NCI-H748 (cell line): ENCODE measurements around the gene CPLX3.
A peak's percentile ranks its signal among the peaks of the same experiment; 100 is the strongest.

Experiments
- DNase-seq: peaks from one replicate; lab custom pipeline; 2025; ENCODE audit not compliant: unreplicated experiment; lab: John Stamatoyannopoulos, UW

CPLX3 gene

DNA sequence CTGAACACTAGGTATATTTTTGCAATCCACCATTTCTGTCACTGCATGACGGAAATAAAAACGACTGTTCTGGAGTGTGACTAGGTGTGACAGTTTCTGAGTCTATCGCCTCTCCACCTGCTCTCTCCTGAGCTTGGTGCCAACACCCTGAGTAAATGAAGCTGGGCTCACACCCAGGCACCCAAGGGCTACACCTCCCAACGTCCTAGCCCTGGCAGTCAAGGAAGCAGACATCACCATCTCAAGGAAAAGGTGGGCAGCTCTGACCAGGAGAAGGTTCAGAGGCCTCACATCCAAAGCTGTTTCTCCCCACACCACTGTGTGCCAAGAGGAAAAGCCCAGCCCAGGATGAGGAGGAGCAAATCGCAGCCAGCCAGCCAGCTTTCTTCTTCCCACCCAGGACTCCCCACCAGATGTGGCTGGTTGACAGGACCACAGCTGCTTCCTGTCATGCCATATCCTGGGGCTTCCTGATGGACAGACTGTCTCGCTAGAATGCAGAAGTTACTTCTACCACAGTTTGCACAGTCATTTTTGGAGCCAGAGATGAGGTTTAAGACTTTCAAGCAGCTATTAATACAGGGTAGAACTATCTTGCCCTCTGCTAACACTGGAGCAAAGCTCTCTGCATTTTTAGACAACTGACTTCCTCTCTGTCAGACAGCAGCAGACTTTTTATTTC lies 43.4 kb downstream of the CPLX3 start:
- DNase-seq: no peak

DNA sequence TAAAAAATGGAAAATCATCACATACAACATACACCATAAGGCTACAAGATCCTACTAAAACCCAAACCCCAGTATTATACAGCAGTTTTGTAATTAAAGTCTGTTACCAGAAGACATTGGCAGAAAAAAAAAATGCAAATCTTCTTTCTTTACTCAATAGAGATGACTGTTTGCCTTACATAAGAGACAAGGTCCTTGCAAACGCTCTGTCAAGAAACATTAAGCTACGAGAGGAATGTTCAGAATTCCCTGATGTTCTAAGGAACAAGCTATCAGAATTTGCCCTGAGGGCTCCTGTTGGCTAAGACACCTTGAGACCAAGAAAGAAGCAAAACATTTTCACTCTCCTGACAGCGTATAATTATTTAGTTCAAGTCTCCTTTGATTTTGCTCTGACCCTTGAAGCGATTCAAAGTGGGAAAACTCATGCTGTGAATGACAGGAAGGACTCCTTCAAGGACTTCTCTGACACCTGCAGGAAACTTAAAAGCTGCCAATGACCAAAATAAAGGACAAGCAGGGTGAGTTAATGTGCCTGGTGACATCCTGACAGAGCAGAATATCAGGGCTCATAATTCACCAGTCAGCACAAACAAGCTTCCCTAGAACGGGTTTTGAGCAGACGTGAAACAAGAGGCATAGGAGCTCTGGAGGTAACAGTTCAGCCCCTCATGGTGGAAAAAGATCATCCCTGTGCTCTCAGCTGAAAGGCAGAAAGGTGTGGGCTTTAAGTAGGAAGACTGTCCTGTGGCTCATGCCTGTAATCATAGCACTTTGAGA lies 44.2 kb downstream of the CPLX3 start:
- DNase-seq: no peak

DNA sequence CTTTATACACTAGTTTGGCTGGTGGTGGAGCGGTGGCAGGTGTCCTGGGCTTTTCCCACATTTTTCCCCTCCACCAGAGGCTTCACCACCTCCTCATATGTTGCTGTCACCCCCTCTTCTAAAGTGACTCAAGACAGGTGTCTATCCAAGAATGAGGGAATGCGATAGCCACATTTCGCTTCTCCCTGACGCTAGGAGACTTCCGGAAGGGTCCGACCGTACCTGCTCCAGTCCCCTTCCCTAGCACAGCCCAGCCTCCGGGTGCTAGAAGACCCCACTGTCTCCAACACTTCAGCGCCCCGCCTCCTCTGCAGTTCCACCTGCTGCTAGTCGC lies 46.2 kb downstream of the CPLX3 start:
- DNase-seq: no peak

DNA sequence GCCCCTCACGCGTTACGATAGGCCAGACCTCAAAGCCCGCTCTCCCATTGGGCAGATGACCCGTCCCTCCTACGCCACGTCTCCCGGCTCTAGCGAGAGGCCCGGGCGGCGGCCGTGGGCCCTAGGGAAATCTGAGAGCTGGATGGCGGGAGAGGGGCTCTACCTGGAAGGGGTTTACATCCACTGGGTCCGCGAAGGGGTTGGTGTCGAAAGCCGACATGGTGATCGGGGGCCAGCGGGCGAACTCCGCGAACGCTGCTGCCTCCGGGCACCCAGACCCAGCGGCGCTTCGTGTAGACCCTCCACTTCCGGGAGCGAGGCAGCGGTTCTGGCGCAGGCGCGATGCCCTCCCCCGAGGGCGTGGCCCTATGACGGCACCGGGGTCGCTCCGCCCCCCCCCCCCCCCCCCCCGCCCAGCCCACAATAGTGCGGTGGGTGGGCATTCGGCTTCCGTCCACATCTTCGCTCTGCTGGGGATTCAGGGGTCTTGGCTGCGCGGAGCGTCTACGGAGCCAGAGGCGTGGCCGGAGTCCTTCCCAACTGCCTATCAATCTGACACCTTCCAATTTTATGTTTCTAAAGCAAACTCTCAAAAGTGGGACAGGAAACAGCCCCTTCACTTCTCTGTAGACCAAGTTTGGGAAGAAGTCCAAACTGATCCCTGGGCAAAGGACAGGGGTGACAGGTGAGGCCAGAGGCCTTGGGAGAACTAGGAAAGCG lies 46.8 kb downstream of the CPLX3 start, which contains the start of gene SCAMP2:
Gene SCAMP2, minus strand, starts transcription at position 330 of the 720 bp plus-strand sequence. Its CDS starts 110 bp downstream, at position 220.
- DNase-seq: peak; percentile 94

- peak; percentile 45 for DNase-seq
These were observed 47.5 kb downstream of the CPLX3 start for GRCh38 chr15:74873756-74874424.

GRCh38 chr15:74878273-74878672 lies 51.8 kb downstream of the CPLX3 start:
- no peak for DNase-seq
